PC-3 (cell line): ENCODE results near the gene SGMS1.

Experiments
- EZH2phosphoT487 ChIP-seq: fragments of 300-600 bp; sonication (generic); IDR thresholded peaks from 2 replicates; pipeline ENCODE4 v1.6.1; 2018; ENCODE audit warnings: mild to moderate bottlenecking, antibody characterized with exemption, low read length, borderline replicate concordance
- TF ChIP-seq, protein P1 (sequence below): fragments of 300-600 bp; sonication (generic); conservative IDR thresholded peaks from 2 replicates; pipeline ENCODE4 v1.5.1; 2017; ENCODE audit warnings: antibody characterized with exemption, low read depth, mild to moderate bottlenecking, low read length

DNA sequence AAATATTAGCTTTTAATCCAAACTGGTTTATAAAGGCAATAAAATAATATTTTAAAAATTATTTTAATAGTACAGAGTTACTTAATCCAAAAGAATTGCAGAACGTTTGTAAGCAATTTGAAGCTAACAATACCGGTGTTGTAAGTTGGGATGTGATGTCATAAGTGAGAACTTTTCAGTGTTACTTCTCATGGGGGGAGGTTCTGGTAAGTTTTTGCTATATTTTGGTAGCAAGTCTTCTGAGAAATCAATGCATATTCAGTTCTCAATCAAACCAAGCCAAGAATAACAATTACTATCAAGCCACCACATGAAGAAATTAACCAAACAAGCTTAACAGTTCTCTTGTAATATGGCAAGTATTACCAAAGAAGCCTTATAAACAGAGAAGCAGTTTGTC is 225.4 kb downstream of the SGMS1 start:
- TF ChIP-seq EZH2phosphoT487: no peak
- TF ChIP-seq, protein P1, sequence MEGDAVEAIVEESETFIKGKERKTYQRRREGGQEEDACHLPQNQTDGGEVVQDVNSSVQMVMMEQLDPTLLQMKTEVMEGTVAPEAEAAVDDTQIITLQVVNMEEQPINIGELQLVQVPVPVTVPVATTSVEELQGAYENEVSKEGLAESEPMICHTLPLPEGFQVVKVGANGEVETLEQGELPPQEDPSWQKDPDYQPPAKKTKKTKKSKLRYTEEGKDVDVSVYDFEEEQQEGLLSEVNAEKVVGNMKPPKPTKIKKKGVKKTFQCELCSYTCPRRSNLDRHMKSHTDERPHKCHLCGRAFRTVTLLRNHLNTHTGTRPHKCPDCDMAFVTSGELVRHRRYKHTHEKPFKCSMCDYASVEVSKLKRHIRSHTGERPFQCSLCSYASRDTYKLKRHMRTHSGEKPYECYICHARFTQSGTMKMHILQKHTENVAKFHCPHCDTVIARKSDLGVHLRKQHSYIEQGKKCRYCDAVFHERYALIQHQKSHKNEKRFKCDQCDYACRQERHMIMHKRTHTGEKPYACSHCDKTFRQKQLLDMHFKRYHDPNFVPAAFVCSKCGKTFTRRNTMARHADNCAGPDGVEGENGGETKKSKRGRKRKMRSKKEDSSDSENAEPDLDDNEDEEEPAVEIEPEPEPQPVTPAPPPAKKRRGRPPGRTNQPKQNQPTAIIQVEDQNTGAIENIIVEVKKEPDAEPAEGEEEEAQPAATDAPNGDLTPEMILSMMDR: no peak
